Activated B cell treated with CpG ODN at 0.5 μM for 24 hours (primary cell): ENCODE measurements around the gene SNRNP27. TPM values are rescaled to one million over a fixed set of nuclear protein-coding genes. Genes with fewer than 3 reads are reported as not detected.

Source experiments
- ATAC-seq: fragments of 200-7000 bp; cut with Tn5 transposase; one replicate; pipeline ENCODE4 v1.10.0; 2021; ENCODE audit warnings: low read depth, mild to moderate bottlenecking, moderate library complexity
- CTCF ChIA-PET: fragments of 350-600 bp; sonication (Branson Sonifier 250); formaldehyde crosslinking; loops from one replicate; lab custom pipeline; 2021; ENCODE audit warnings: antibody characterized with exemption; lab: Charles Lee
- POLR2A ChIA-PET: fragments of 350-600 bp; sonication (Branson Sonifier 250); formaldehyde crosslinking; loops from one replicate; lab custom pipeline; 2021; ENCODE audit warnings: antibody characterized with exemption; lab: Charles Lee
- DNase-seq: peaks from one replicate; pipeline ENCODE4 v3.0.0; 2022
- H3K27ac Mint-ChIP-seq: one replicate; pipeline ENCODE4 v1.8.0; 2020; ENCODE audit warnings: mixed read lengths
- H3K27me3 Mint-ChIP-seq: one replicate; pipeline ENCODE4 v1.8.0; 2021; ENCODE audit warnings: mixed read lengths
- H3K36me3 Mint-ChIP-seq: one replicate; pipeline ENCODE4 v1.8.0; 2021; ENCODE audit warnings: low read depth, mixed read lengths
- H3K4me1 Mint-ChIP-seq: one replicate; pipeline ENCODE4 v1.8.0; 2021; ENCODE audit warnings: mixed read lengths
- H3K4me3 Mint-ChIP-seq: one replicate; pipeline ENCODE4 v1.8.0; 2020; ENCODE audit warnings: mild to moderate bottlenecking, mixed read lengths
- H3K9me3 Mint-ChIP-seq: one replicate; pipeline ENCODE4 v1.8.0; 2020; ENCODE audit warnings: mixed read lengths
- intact Hi-C: fragments of 100-400 bp; cut with micrococcal nuclease; formaldehyde crosslinking; loops from one replicate; pipeline ENCODE4 v1.15.1; 2024
- total RNA-seq: library from RNA; stranded (reverse); gene quantifications from 2 replicates; pipeline ENCODE4 v1.2.3, GENCODE V29; 2022
- TF ChIP-seq, protein P1 (sequence below): fragments of 200-600 bp; IDR thresholded peaks from one replicate; pipeline ENCODE4 v1.8.0; 2022; ENCODE audit warnings: antibody characterized with exemption, mild to moderate bottlenecking

The SNRNP27 gene, protein sequence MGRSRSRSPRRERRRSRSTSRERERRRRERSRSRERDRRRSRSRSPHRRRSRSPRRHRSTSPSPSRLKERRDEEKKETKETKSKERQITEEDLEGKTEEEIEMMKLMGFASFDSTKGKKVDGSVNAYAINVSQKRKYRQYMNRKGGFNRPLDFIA
- 43.0 and 49.1 TPM in 2 replicates for total RNA-seq

DNA sequence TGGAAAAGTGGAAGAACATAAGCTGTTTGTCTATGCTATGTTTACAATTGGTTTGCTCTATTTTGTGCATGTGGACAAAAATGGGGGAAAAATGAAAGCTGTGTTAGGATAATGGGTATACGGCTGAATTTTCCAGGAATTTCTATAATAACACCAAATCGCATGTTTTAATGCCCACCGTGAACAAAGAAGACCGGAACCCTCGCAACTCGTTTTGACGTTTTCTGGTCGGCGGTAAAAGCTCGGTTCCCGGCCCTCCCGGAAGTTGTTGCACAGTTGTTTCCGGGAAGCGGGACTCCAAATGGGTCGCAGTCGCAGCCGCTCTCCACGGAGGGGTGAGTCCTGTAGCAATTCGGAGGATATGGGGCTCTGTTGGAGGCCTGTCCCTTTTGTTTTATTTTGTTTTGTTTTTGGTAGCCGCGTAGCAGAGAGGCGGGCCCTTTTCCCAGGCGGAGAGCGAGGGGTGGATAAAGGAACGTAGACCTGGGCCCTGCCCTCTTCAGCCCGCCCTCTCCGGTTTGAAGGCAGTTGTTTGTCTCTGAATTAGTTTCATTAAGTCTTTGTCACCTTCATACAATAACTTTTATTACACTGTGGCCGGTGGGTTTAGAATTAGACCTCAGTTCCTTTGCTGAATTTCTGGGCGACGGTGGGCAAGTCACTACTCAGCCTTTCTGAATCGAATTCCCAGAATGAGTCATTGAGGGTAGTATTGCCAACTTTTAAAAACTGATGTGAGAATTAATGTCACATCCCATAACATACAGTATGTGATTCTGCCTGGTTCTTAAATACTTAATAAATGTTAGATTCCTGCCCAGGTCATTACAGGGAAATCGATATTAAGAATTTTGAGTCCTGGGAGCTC lies at the start of gene SNRNP27:
Gene SNRNP27, plus strand, starts transcription at position 273 of the 868 bp plus-strand sequence. Its CDS starts 29 bp downstream, at position 302.
- TF ChIP-seq, protein P1, sequence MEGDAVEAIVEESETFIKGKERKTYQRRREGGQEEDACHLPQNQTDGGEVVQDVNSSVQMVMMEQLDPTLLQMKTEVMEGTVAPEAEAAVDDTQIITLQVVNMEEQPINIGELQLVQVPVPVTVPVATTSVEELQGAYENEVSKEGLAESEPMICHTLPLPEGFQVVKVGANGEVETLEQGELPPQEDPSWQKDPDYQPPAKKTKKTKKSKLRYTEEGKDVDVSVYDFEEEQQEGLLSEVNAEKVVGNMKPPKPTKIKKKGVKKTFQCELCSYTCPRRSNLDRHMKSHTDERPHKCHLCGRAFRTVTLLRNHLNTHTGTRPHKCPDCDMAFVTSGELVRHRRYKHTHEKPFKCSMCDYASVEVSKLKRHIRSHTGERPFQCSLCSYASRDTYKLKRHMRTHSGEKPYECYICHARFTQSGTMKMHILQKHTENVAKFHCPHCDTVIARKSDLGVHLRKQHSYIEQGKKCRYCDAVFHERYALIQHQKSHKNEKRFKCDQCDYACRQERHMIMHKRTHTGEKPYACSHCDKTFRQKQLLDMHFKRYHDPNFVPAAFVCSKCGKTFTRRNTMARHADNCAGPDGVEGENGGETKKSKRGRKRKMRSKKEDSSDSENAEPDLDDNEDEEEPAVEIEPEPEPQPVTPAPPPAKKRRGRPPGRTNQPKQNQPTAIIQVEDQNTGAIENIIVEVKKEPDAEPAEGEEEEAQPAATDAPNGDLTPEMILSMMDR = no peak
- Mint-ChIP-seq H3K27ac (peak within 1 kb of the TSS; percentile 98), H3K4me1 (peaks cover 43% of the 10 kb centered on the region), H3K27me3 (no peaks in the 10 kb centered on the region), H3K4me3 (peak within 1 kb of the TSS; percentile 100), H3K9me3 (no peaks in the 10 kb centered on the region), H3K36me3 (peaks cover 47% of the 10 kb centered on the region)
- POLR2A ChIA-PET = interaction anchor here (0.5 to 3.4 kb wide), 14 partner anchors 8 to 457 kb away, joined by 3 to 30 read pairs (median 4); partner anchors contain the start of genes C2orf42, MXD1, NFU1 and PCYOX1
- peak; percentile 88 for ATAC-seq
- intact Hi-C loops = loop anchor here (1.0 to 5.0 kb wide), 8 partner anchors 8 to 1083 kb away; partner anchors contain the start of genes AAK1, ANKRD53, FAM136A and GFPT1
- CTCF ChIA-PET = interaction anchor here (0.9 to 1.0 kb wide), 3 partner anchors 18 to 169 kb away, joined by 3 read pairs; partner anchors contain the start of gene MXD1
- peak; percentile 69 for DNase-seq

DNA sequence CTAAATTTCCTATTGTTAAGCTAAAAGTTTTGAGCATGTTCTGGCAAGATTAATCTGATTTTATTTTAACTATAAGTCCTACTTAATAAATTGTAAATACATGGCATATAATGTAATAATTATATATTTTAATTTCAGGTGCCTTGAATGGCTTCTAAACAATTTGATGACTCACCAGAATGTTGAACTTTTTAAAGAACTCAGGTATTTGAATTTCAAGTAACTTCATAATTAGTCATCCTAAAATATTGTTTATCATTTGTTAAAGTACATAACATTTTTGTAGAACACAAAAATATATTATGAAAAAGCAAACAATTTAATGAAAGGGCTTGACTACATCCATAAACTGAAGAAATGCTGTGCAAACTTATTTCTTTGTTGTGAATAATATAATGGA lies 49.8 kb upstream of the SNRNP27 start:
- Mint-ChIP-seq H3K27me3 (no peaks in the 10 kb centered on the region), H3K4me3 (no peak overlapping the region), H3K36me3 (peaks cover 55% of the 10 kb centered on the region), H3K4me1 (no peaks in the 10 kb centered on the region), H3K27ac (no peak overlapping the region), H3K9me3 (no peaks in the 10 kb centered on the region)
- TF ChIP-seq, protein P1 = no peak
- intact Hi-C loops = no loop called here
- no peak for ATAC-seq
- ChIA-PET POLR2A (no interaction called here), CTCF (no interaction called here)
- DNase-seq = no peak

DNA sequence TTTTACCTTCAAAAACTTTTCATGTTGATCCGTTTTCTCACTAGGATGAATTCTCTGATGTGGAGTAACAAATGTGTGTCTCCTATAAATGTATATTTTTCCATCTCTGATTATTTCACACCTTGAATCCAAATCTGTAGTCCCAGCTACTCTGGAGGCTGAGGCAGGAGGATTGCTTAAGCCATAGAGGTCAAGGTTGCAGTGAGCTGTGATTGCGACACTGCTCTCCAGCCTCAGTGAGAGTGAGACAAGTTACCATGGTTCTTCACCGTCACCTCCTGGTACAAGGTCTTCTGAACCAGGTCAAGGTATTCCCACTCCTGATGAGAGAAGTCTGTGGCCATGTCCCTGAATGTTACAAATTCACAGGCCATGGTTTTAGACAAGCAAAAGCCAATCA lies 49.2 kb upstream of the SNRNP27 start:
- POLR2A ChIA-PET = no interaction called here
- H3K4me3 Mint-ChIP-seq = no peak overlapping the region
- ATAC-seq (no peak), DNase-seq (no peak)
- TF ChIP-seq, protein P1 = no peak
- intact Hi-C loops = no loop called here
- no peaks in the 10 kb centered on the region for H3K4me1 Mint-ChIP-seq
- no peak overlapping the region for H3K27ac Mint-ChIP-seq
- H3K27me3 Mint-ChIP-seq = no peaks in the 10 kb centered on the region
- CTCF ChIA-PET = interaction anchor here (0.8 kb wide), 1 partner anchor 120 kb away, joined by 4 read pairs; no protein-coding TSS in a partner anchor
- H3K9me3 Mint-ChIP-seq = no peaks in the 10 kb centered on the region
- peaks cover 53% of the 10 kb centered on the region for H3K36me3 Mint-ChIP-seq

DNA sequence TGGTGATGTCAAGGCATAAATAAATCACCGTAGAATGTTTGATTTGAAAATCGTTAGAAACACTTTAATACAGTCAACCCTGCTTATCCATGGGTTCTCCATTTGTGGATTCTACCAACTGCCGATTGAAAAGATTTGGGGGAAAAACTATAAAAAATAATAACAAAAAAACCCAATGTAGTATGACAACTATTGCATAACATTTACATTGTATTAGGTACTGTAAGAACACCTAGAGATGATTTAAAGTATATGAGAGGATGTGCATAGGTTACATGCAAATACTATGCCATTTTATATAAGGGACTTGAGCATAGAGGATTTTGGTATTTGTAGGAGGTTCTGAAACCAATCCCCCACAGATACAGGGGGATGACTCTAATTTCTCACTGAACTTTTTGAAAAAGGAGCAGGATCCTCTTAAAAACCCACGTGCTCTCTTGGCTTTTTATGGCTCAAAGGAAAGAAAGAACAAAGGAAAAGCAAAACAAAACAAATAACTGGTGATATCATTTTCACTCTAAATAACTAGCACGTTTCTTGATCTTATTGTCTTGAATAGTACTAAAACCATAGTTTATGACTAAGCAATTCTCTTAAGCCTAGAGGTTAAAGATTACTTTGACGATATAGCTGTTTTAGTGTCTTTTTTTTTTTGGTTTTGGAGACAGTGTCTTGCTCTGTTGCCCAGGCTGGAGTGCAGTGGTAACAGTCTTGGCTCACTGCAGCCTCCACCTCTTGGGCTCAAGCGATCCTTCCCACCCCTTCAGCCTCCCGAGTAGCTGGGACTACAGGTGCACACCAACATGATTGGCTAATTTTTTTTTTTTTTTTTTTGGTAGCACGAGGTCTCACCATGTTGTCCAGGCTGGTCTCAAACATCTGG lies 47.3 kb upstream of the SNRNP27 start:
- Mint-ChIP-seq H3K4me3 (no peak overlapping the region), H3K27ac (no peak overlapping the region), H3K36me3 (peaks cover 55% of the 10 kb centered on the region), H3K4me1 (no peaks in the 10 kb centered on the region), H3K27me3 (no peaks in the 10 kb centered on the region), H3K9me3 (no peaks in the 10 kb centered on the region)
- CTCF ChIA-PET = no interaction called here
- intact Hi-C loops = no loop called here
- POLR2A ChIA-PET = no interaction called here
- ATAC-seq (no peak), DNase-seq (no peak)
- TF ChIP-seq, protein P1 = no peak
